ENCODE measurements around the gene WDR36. TPM values are rescaled to one million over a fixed set of nuclear protein-coding genes. Genes with fewer than 3 reads are reported as not detected.

WDR36 gene
- total and polyA plus RNA-seq, 12 donors, result 6.6 to 86.1 (median 22.7) TPM

GRCh38 chr5:111142932-111143331 is 50.8 kb downstream of the WDR36 start:
- TF ChIP-seq POLR2A (IDR thresholded peaks at IDR 0.05) (no peak), CTCF (IDR thresholded peaks at IDR 0.05) (no peak)
- intact Hi-C loops (cut with DNase I), result no loop called here
- no peak for DNase-seq
- Histone ChIP-seq H3K27me3 (no peaks in the 10 kb centered on the region), H3K4me1 (replicated peaks in 1 of 2) (peaks cover 0 to 8% of the 10 kb centered on the region in 2 donors), H3K27ac (no peak overlapping the region), H3K4me3 (no peak overlapping the region), H3K9me3 (replicated peaks in 1 of 3) (no peaks in the 10 kb centered on the region), H3K36me3 (replicated peaks in 1 of 2) (no peaks in the 10 kb centered on the region)
- WGBS, 4 donors, result 89 to 94% (median 91%) methylated on average over 4 of the region's 4 CpGs

- Histone ChIP-seq H3K36me3 (replicated peaks in 1 of 2) (no peaks in the 10 kb centered on the region), H3K27me3 (no peaks in the 10 kb centered on the region), H3K4me1 (replicated peaks in 1 of 2) (peaks cover 0 to 8% of the 10 kb centered on the region in 2 donors), H3K4me3 (no peak overlapping the region), H3K9me3 (replicated peaks in 1 of 3) (no peaks in the 10 kb centered on the region), H3K27ac (no peak overlapping the region)
- intact Hi-C loops (cut with DNase I), result no loop called here
- peak in 6 of 7 donors; percentile 29 to 73 (median 44) for DNase-seq
- TF ChIP-seq CTCF (IDR thresholded peaks at IDR 0.05), result no peak
- TF ChIP-seq POLR2A (IDR thresholded peaks at IDR 0.05), result no peak
- WGBS, 4 donors, result 20 to 46% (median 37%) methylated on average over 5 of the region's 5 CpGs
These were observed 51.8 kb downstream of the WDR36 start for GRCh38 chr5:111143910-111144309.

- TF ChIP-seq CTCF (IDR thresholded peaks at IDR 0.05) (no peak), POLR2A (IDR thresholded peaks at IDR 0.05) (no peak)
- WGBS, 4 donors, result 71 to 92% (median 80%) methylated on average over 1 of the region's 1 CpG
- Histone ChIP-seq H3K27me3 (no peaks in the 10 kb centered on the region), H3K9me3 (replicated peaks in 1 of 3) (no peaks in the 10 kb centered on the region), H3K36me3 (replicated peaks in 1 of 2) (no peaks in the 10 kb centered on the region), H3K27ac (no peak overlapping the region), H3K4me1 (replicated peaks in 1 of 2) (peaks cover 0 to 8% of the 10 kb centered on the region in 2 donors), H3K4me3 (no peak overlapping the region)
- no peak for DNase-seq
- intact Hi-C loops (cut with DNase I), result no loop called here
These were observed 52.3 kb downstream of the WDR36 start for GRCh38 chr5:111144352-111144930.

- H3K27me3 ChIP-seq, result no peaks in the 10 kb centered on the region
- intact Hi-C loops (cut with DNase I), result no loop called here
- no peaks in the 10 kb centered on the region for H3K9me3 ChIP-seq (replicated peaks in 1 of 3)
- H3K4me1 ChIP-seq (replicated peaks in 1 of 2), result peaks cover 0 to 8% of the 10 kb centered on the region in 2 donors
- no peak for TF ChIP-seq CTCF (IDR thresholded peaks at IDR 0.05)
- no peak for TF ChIP-seq POLR2A (IDR thresholded peaks at IDR 0.05)
- no peak overlapping the region for H3K27ac ChIP-seq
- no peak for DNase-seq
- 40 to 70% (median 51%) methylated on average over 2 of the region's 2 CpGs for WGBS, 4 donors
- no peaks in the 10 kb centered on the region for H3K36me3 ChIP-seq (replicated peaks in 1 of 2)
- H3K4me3 ChIP-seq, result no peak overlapping the region
These were observed 53.9 kb downstream of the WDR36 start for GRCh38 chr5:111146053-111146452.

Data from adrenal gland (tissue), 12 donors.